HCT116 (cell line): ENCODE data around the gene CD63. TPM values are rescaled to one million over a fixed set of nuclear protein-coding genes. Genes with fewer than 3 reads are reported as not detected.

Source experiments
- ATAC-seq: fragments of 200-7000 bp; cut with Tn5 transposase; 2 replicates; pipeline ENCODE4 v1.9.1; 2020; ENCODE audit warnings: mild to moderate bottlenecking, moderate library complexity
- BruUV-seq: library from RNA; stranded (reverse); fragments of 400-500 nt; replicated peaks from 2 replicates; lab custom pipeline; 2021; lab: Mats Ljungman, UMichigan
- CTCF ChIA-PET: fragments of 300-600 bp; sonication (Branson Sonifier 250); formaldehyde crosslinking; loops from one replicate; lab custom pipeline; 2021; ENCODE audit warnings: antibody characterized with exemption; lab: Charles Lee
- POLR2A ChIA-PET: fragments of 300-600, 350-600 bp; sonication (Branson Sonifier 250); formaldehyde crosslinking; loops from one replicate; lab custom pipeline; 2021; ENCODE audit warnings: antibody characterized with exemption; lab: Charles Lee
- RAD21 ChIA-PET, 2 experiments: fragments of 300-600 bp; sonication (Branson Sonifier 250); formaldehyde crosslinking; loops; one replicate each; lab custom pipeline; 2023; ENCODE audit warnings: low total read pairs in 2 of 2; ENCODE audit not compliant: uncharacterized antibody in 2 of 2, unreplicated experiment in 2 of 2, low non-redundant PET in 1 of 2; lab: Charles Lee
- DNase-seq: peaks from one replicate; pipeline ENCODE4 v3.0.0-alpha.2; 2010; ENCODE audit warnings: low read depth, low spot score
- H2AFZ ChIP-seq: fragments of 200-600 bp; shearing (Covaris generic), sonication (generic); 2 replicates; pipeline ENCODE4 v1.6.1; 2017; ENCODE audit warnings: low read depth, mixed run types, mixed read lengths, antibody characterized with exemption, low read length; ENCODE audit not compliant: poor library complexity, severe bottlenecking
- H3K27ac ChIP-seq: 2 replicates; pipeline ENCODE4 v1.5.1; 2012; ENCODE audit warnings: low read depth, low read length
- H3K27me3 ChIP-seq: fragments of 200-600 bp; sonication (generic); 2 replicates; pipeline ENCODE4 v1.6.1; 2016; ENCODE audit warnings: mixed run types, low read length, mixed read lengths; ENCODE audit not compliant: insufficient read depth
- H3K36me3 ChIP-seq, 2 experiments: fragments of 200-500 bp in 1 of 2; fragments of 200-600 bp in 1 of 2; sonication (Bioruptor generic) in 1 of 2; sonication (generic) in 1 of 2; 2 replicates each; pipeline versions ENCODE4 v1.5.1 to v1.6.1; 2014 to 2016; ENCODE audit warnings: low read length in 2 of 2, inconsistent platforms in 1 of 2, mixed read lengths in 1 of 2, mixed run types in 1 of 2; ENCODE audit not compliant: insufficient read depth in 2 of 2, control insufficient read depth in 1 of 2
- H3K4me1 ChIP-seq, 2 experiments: fragments of 200-600 bp in 1 of 2; sonication (generic) in 1 of 2; 2 replicates each; pipeline versions ENCODE4 v1.5.1 to v1.6.1; 2012 to 2017; ENCODE audit warnings: low read length in 2 of 2, inconsistent platforms in 1 of 2, mild to moderate bottlenecking in 1 of 2, mixed read lengths in 1 of 2, mixed run types in 1 of 2, moderate library complexity in 1 of 2; ENCODE audit not compliant: insufficient read depth in 2 of 2, control insufficient read depth in 1 of 2
- H3K4me2 ChIP-seq: fragments of 200-600 bp; sonication (generic); 2 replicates; pipeline ENCODE4 v1.6.1; 2017; ENCODE audit warnings: mixed run types, low read length, mixed read lengths
- H3K4me3 ChIP-seq, 2 experiments: fragments of 200-600 bp in 1 of 2; sonication (generic) in 1 of 2; replicated peaks in 1 of 2; 2 replicates each; pipeline ENCODE4 v1.5.1; 2011 to 2016; ENCODE audit warnings: low read length in 2 of 2, control low read depth in 1 of 2, low read depth in 1 of 2, mild to moderate bottlenecking in 1 of 2, mixed read lengths in 1 of 2, mixed run types in 1 of 2
- H3K79me2 ChIP-seq: fragments of 200-600 bp; sonication (generic); 2 replicates; pipeline ENCODE4 v1.6.1; 2017; ENCODE audit warnings: mild to moderate bottlenecking, mixed run types, low read length, moderate library complexity, mixed read lengths; ENCODE audit not compliant: insufficient read depth
- H3K9ac ChIP-seq: fragments of 200-600 bp; sonication (generic); 2 replicates; pipeline ENCODE4 v1.6.1; 2016; ENCODE audit warnings: low read length, mixed read lengths
- H3K9me2 ChIP-seq: fragments of 200-600 bp; sonication (generic), shearing (Covaris generic); 2 replicates; pipeline ENCODE4 v1.6.1; 2017; ENCODE audit warnings: mixed run types, mild to moderate bottlenecking, moderate library complexity; ENCODE audit not compliant: insufficient read depth
- H3K9me3 ChIP-seq, 2 experiments: fragments of 200-500 bp in 1 of 2; fragments of 200-600 bp in 1 of 2; sonication (Bioruptor generic) in 1 of 2; sonication (generic) in 1 of 2; 2 replicates each; pipeline ENCODE4 v1.6.1; 2014 to 2017; ENCODE audit warnings: low read length in 2 of 2, mixed read lengths in 2 of 2, inconsistent platforms in 1 of 2, low read depth in 1 of 2, mild to moderate bottlenecking in 1 of 2, mixed run types in 1 of 2, moderate library complexity in 1 of 2; ENCODE audit not compliant: control insufficient read depth in 1 of 2, insufficient read depth in 1 of 2
- H4K20me1 ChIP-seq: fragments of 200-600 bp; sonication (generic), shearing (Covaris generic); 2 replicates; pipeline ENCODE4 v1.6.1; 2017; ENCODE audit warnings: mixed run types, mild to moderate bottlenecking, moderate library complexity; ENCODE audit not compliant: insufficient read depth
- EGR1 ChIP-seq: IDR thresholded peaks from 2 replicates; pipeline ENCODE4 v1.6.1; 2012; ENCODE audit warnings: low read depth
- EZH2 ChIP-seq: fragments of 200-600 bp; sonication (generic); IDR thresholded peaks from 2 replicates; pipeline ENCODE4 v1.6.1; 2017; ENCODE audit warnings: antibody characterized with exemption, mixed run types
- JUND ChIP-seq: IDR thresholded peaks from 2 replicates; pipeline ENCODE4 v1.6.1; 2012
- POLR2AphosphoS5 ChIP-seq: IDR thresholded peaks from 2 replicates; pipeline ENCODE4 v1.6.1; 2011; ENCODE audit warnings: mild to moderate bottlenecking, low read depth, low read length, moderate library complexity
- TCF7L2 ChIP-seq: IDR thresholded peaks from 2 replicates; pipeline ENCODE4 v1.7.0; 2011; ENCODE audit warnings: borderline replicate concordance, inconsistent platforms; ENCODE audit not compliant: insufficient read depth, insufficient read length; ENCODE audit errors: extremely low read depth
- intact Hi-C: fragments of 100-400 bp; cut with micrococcal nuclease; formaldehyde crosslinking; loops from 2 replicates; pipeline ENCODE4 v1.10.0; 2022
- total RNA-seq: library from RNA; stranded (reverse); gene quantifications from one replicate; pipeline ENCODE4 v1.2.1, GENCODE V29; 2021; ENCODE audit not compliant: unreplicated experiment
- TF ChIP-seq, protein P1 (sequence below): IDR thresholded peaks from 2 replicates; pipeline ENCODE4 v1.6.1; 2012
- TF ChIP-seq, protein P2 (sequence below): IDR thresholded peaks from 2 replicates; pipeline ENCODE4 v1.6.1; 2011; ENCODE audit warnings: mild to moderate bottlenecking, low read length, moderate library complexity; ENCODE audit not compliant: insufficient replicate concordance; ENCODE audit errors: extremely low read depth
- TF ChIP-seq, protein P3 (sequence below), 3 experiments: fragments of 200-600 bp in 1 of 3; sonication (generic) in 1 of 3; IDR thresholded peaks in 2 of 3; conservative IDR thresholded peaks in 1 of 3; 2 replicates each; pipeline ENCODE4 v1.5.1; 2012 to 2017; ENCODE audit warnings: low read depth in 2 of 3, low read length in 2 of 3, antibody characterized with exemption in 1 of 3, borderline replicate concordance in 1 of 3, control low read depth in 1 of 3, mild to moderate bottlenecking in 1 of 3, mixed read lengths in 1 of 3, mixed run types in 1 of 3, moderate library complexity in 1 of 3; ENCODE audit not compliant: insufficient read depth in 1 of 3

CD63 gene
- total RNA-seq, 1 experiment from 2014 or later = 355 TPM

DNA sequence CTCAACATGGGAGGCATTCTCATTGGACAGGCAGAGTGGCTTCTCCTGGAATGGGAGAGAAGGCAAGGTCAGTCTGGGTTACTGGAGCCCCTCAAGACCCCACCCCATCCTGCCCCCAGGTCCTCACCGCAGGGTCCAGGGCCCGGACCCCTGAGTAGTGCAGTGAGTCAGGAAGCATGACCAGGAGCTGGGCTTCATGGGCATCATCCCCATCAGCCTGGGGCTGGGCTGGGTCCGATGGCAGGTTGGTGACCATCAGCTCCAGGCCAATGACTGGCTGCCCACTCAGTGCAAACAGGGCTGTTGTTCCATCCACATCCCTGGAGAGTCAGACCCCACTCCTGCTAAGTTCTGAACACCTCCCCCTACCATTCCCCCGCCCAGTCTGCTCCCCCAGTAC lies 34.2 kb downstream of the CD63 start:
- Histone ChIP-seq H3K27ac (no peak overlapping the region), H3K9me3 (no peaks in the 10 kb centered on the region), H3K4me2 (no peak overlapping the region), H3K4me1 (no peaks in the 10 kb centered on the region), H3K9me2 (no peaks in the 10 kb centered on the region), H3K27me3 (no peaks in the 10 kb centered on the region), H4K20me1 (no peaks in the 10 kb centered on the region), H3K79me2 (no peaks in the 10 kb centered on the region), H3K4me3 (no peak overlapping the region), H3K9ac (no peak overlapping the region), H2AFZ (no peak overlapping the region), H3K36me3 (no peaks in the 10 kb centered on the region)
- ChIA-PET RAD21 (no interaction called here), CTCF (no interaction called here), POLR2A (no interaction called here)
- no peak for DNase-seq
- no peak for ATAC-seq
- TF ChIP-seq, protein P1, sequence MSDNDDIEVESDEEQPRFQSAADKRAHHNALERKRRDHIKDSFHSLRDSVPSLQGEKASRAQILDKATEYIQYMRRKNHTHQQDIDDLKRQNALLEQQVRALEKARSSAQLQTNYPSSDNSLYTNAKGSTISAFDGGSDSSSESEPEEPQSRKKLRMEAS = no peak
- no peak for TF ChIP-seq EZH2
- TF ChIP-seq, protein P2, sequence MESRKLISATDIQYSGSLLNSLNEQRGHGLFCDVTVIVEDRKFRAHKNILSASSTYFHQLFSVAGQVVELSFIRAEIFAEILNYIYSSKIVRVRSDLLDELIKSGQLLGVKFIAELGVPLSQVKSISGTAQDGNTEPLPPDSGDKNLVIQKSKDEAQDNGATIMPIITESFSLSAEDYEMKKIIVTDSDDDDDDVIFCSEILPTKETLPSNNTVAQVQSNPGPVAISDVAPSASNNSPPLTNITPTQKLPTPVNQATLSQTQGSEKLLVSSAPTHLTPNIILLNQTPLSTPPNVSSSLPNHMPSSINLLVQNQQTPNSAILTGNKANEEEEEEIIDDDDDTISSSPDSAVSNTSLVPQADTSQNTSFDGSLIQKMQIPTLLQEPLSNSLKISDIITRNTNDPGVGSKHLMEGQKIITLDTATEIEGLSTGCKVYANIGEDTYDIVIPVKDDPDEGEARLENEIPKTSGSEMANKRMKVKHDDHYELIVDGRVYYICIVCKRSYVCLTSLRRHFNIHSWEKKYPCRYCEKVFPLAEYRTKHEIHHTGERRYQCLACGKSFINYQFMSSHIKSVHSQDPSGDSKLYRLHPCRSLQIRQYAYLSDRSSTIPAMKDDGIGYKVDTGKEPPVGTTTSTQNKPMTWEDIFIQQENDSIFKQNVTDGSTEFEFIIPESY = no peak
- TF ChIP-seq POLR2AphosphoS5 = no peak
- TF ChIP-seq EGR1 = no peak
- TF ChIP-seq JUND = no peak
- TF ChIP-seq TCF7L2 = no peak
- TF ChIP-seq, protein P3, sequence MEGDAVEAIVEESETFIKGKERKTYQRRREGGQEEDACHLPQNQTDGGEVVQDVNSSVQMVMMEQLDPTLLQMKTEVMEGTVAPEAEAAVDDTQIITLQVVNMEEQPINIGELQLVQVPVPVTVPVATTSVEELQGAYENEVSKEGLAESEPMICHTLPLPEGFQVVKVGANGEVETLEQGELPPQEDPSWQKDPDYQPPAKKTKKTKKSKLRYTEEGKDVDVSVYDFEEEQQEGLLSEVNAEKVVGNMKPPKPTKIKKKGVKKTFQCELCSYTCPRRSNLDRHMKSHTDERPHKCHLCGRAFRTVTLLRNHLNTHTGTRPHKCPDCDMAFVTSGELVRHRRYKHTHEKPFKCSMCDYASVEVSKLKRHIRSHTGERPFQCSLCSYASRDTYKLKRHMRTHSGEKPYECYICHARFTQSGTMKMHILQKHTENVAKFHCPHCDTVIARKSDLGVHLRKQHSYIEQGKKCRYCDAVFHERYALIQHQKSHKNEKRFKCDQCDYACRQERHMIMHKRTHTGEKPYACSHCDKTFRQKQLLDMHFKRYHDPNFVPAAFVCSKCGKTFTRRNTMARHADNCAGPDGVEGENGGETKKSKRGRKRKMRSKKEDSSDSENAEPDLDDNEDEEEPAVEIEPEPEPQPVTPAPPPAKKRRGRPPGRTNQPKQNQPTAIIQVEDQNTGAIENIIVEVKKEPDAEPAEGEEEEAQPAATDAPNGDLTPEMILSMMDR (IDR thresholded peaks at IDR 0.05 in 2 of 3, conservative IDR thresholded peaks at IDR 0.05 in 1 of 3; ENCODE audit: borderline replicate concordance in 1 of 3, insufficient read depth in 1 of 3, low read depth in 2 of 3, low read length in 2 of 3) = no peak
- BruUV-seq = no TSS peak
- intact Hi-C loops = no loop called here
